GM18870 (cell line): ENCODE measurements around the gene CMTR2.

Source experiments
- ATAC-seq: cut with Tn5 transposase; IDR thresholded peaks from one replicate; pipeline ENCODE4 v1.9.1; 2021; ENCODE audit warnings: moderate library complexity; ENCODE audit not compliant: unreplicated experiment

Gene CMTR2

GRCh38 chr16:71276589-71277334, 12.4 kb downstream of the CMTR2 start:
- no peak for ATAC-seq

GRCh38 chr16:71273384-71273783, 15.8 kb downstream of the CMTR2 start:
- ATAC-seq: no peak

- ATAC-seq: no peak
These were observed 24.9 kb downstream of the CMTR2 start for GRCh38 chr16:71264299-71264698.

GRCh38 chr16:71263582-71263981, 25.6 kb downstream of the CMTR2 start:
- no peak for ATAC-seq

- no peak for ATAC-seq
These were observed 26.8 kb downstream of the CMTR2 start for GRCh38 chr16:71262391-71262790.

- ATAC-seq: no peak
These were observed 28.2 kb downstream of the CMTR2 start for GRCh38 chr16:71260995-71261394.

GRCh38 chr16:71259086-71259485, 30.1 kb downstream of the CMTR2 start:
- ATAC-seq: no peak

GRCh38 chr16:71258372-71258771, 30.8 kb downstream of the CMTR2 start:
- no peak for ATAC-seq

- no peak for ATAC-seq
These were observed 31.4 kb downstream of the CMTR2 start for GRCh38 chr16:71257768-71258167.

GRCh38 chr16:71255721-71256120, 33.5 kb downstream of the CMTR2 start:
- no peak for ATAC-seq

- ATAC-seq: no peak
These were observed 34.2 kb downstream of the CMTR2 start for GRCh38 chr16:71254832-71255525.

- no peak for ATAC-seq
These were observed 38.6 kb downstream of the CMTR2 start for GRCh38 chr16:71250461-71251235.

- no peak for ATAC-seq
These were observed 39.8 kb downstream of the CMTR2 start for GRCh38 chr16:71249399-71249798.

- ATAC-seq: no peak
These were observed 41.7 kb downstream of the CMTR2 start for GRCh38 chr16:71247478-71247877.

GRCh38 chr16:71246309-71246708, 42.9 kb downstream of the CMTR2 start:
- ATAC-seq: no peak

- ATAC-seq: no peak
These were observed 44.7 kb downstream of the CMTR2 start for GRCh38 chr16:71244521-71244920.

- no peak for ATAC-seq
These were observed 46.6 kb downstream of the CMTR2 start for GRCh38 chr16:71242601-71243000.

GRCh38 chr16:71242036-71242435, 47.2 kb downstream of the CMTR2 start:
- ATAC-seq: no peak
